Muscle layer of duodenum (tissue), 2 donors: ENCODE measurements around the gene XBP1.
"Not testable (repeated sequence)": the region's sequence is repeated elsewhere in the genome, so short reads cannot be mapped to it uniquely, and the experiment has no call there.

Source experiments
- H3K27ac ChIP-seq: one replicate; pipeline ENCODE4 v1.7.0; 2013; ENCODE audit warnings: mild to moderate bottlenecking, low read length
- H3K27me3 ChIP-seq: one replicate; pipeline ENCODE4 v1.7.0; 2013; ENCODE audit warnings: low read depth, mild to moderate bottlenecking, control low read depth, low read length
- H3K36me3 ChIP-seq, 2 donors: one replicate each; pipeline ENCODE4 v1.7.0; 2013; ENCODE audit warnings: low read length in 2 of 2, control low read depth in 1 of 2, mild to moderate bottlenecking in 1 of 2; ENCODE audit not compliant: insufficient read depth in 2 of 2, control insufficient read depth in 1 of 2
- H3K4me1 ChIP-seq, 2 donors: one replicate each; pipeline ENCODE4 v1.7.0; 2013; ENCODE audit warnings: low read length in 2 of 2, mild to moderate bottlenecking in 2 of 2, control low read depth in 1 of 2, moderate library complexity in 1 of 2; ENCODE audit not compliant: insufficient read depth in 2 of 2, control insufficient read depth in 1 of 2
- H3K4me3 ChIP-seq, 2 donors: one replicate each; pipeline ENCODE4 v1.7.0; 2013; ENCODE audit warnings: low read length in 2 of 2, low read depth in 1 of 2, mild to moderate bottlenecking in 1 of 2
- H3K9me3 ChIP-seq, 2 donors: one replicate each; pipeline ENCODE4 v1.7.0; 2013; ENCODE audit warnings: low read length in 2 of 2, control low read depth in 1 of 2, mild to moderate bottlenecking in 1 of 2; ENCODE audit not compliant: control insufficient read depth in 1 of 2
- donor health status: healthy.

The XBP1 gene

DNA sequence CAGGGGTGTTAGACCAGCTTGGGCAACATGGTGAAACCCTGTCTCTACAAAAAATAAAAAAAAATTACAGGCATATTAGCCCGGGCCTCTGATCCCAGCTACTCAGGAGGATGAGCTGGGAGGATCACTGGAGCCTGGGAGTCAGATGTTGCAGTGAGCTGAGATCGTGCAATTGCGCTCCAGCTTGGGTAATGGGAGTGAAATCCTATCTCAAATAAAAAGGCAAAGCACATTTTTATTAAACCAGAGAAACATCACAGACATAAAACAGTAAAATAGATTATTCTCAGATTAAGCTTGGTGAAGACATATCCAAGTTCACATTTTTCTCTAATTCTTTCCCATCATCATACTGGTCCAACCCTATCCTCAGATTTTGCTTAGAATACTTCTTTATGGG, 30.1 kb upstream of the XBP1 start:
- peaks cover 0 to 4% of the 10 kb centered on the region in 2 donors for H3K4me1 ChIP-seq
- no peaks in the 10 kb centered on the region for H3K9me3 ChIP-seq
- H3K4me3 ChIP-seq, result no peak overlapping the region
- H3K27me3 ChIP-seq, result no peaks in the 10 kb centered on the region
- no peaks in the 10 kb centered on the region for H3K36me3 ChIP-seq
- no peak overlapping the region for H3K27ac ChIP-seq

- Histone ChIP-seq H3K9me3 (no peaks in the 10 kb centered on the region), H3K36me3 (no peaks in the 10 kb centered on the region), H3K4me1 (peaks cover 0 to 4% of the 10 kb centered on the region in 2 donors), H3K4me3 (peak overlapping the region in 1 of 2 donors; percentile 12), H3K27me3 (no peaks in the 10 kb centered on the region), H3K27ac (peak overlapping the region; percentile 10)
Measured at GRCh38 chr22:28829358-28830181, 29.2 kb upstream of the XBP1 start.

GRCh38 chr22:28826921-28827320, 26.6 kb upstream of the XBP1 start:
- H3K4me1 ChIP-seq, result peaks cover 0 to 4% of the 10 kb centered on the region in 2 donors
- H3K27ac ChIP-seq, result no peak overlapping the region
- H3K36me3 ChIP-seq, result no peaks in the 10 kb centered on the region
- H3K9me3 ChIP-seq, result no peaks in the 10 kb centered on the region
- H3K4me3 ChIP-seq, result no peak overlapping the region
- H3K27me3 ChIP-seq, result no peaks in the 10 kb centered on the region

GRCh38 chr22:28826430-28826829, 26.1 kb upstream of the XBP1 start:
- not testable (repeated sequence) for H3K9me3 ChIP-seq, H3K4me1 ChIP-seq, H3K27me3 ChIP-seq, H3K4me3 ChIP-seq, H3K27ac ChIP-seq, H3K36me3 ChIP-seq

- not testable (repeated sequence) for H3K36me3 ChIP-seq, H3K27ac ChIP-seq, H3K4me3 ChIP-seq, H3K27me3 ChIP-seq, H3K9me3 ChIP-seq, H3K4me1 ChIP-seq
Measured at GRCh38 chr22:28824455-28824854, 24.1 kb upstream of the XBP1 start.

DNA sequence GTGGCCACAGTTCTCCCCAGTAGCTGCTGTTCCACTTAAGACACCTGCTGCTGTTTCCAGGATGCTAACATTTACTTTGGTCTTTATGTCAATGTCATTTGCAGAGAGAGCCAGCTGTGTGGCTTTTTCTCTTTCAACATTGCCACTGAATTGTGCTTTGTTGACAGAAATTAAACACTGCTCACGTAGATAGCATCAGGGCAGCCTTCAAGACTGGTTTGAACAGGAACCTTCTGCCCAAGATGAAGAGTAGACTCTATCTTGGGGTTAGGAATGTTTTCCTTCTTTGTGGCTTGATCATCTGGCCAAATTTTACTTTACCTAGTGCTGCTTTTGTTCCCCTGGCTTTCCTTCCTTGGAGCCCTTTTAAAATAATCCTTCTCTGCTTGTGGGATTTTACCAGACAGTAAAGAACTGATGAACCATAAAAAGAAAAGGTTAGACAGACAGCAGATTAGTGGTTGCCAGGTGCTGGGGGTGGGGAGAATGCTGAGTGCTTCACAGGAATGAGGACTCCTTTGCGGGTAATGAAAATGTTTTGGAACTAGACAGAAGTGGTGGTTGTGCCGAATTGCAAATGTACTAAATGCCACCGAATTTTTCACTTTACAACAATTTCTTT, 22.7 kb upstream of the XBP1 start:
- Histone ChIP-seq H3K4me1 (peaks cover 4% of the 10 kb centered on the region in 2 donors), H3K9me3 (no peaks in the 10 kb centered on the region), H3K4me3 (no peak overlapping the region), H3K27ac (peak overlapping the region; percentile 20), H3K36me3 (no peaks in the 10 kb centered on the region), H3K27me3 (no peaks in the 10 kb centered on the region)

DNA sequence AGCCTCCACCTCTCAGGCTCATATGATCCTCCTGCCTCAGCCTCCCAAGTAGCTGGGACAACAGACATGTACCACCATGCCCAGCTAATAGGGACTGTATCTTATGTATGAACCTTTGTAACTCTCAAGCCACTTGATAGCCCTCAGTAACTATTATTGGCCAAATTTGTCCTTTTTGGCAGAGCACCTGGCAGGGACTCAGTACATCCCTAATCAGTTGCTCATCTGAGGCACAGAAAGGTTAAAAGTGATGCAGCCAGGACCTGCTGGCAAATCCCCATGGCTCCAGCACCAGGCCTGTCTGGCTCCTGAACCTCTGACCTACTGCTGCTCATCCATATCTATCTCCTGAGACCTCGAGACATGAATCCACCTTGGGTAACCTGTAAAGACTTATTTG, 21.1 kb upstream of the XBP1 start:
- H3K4me3 ChIP-seq, result no peak overlapping the region
- no peaks in the 10 kb centered on the region for H3K36me3 ChIP-seq
- peak overlapping the region; percentile 27 for H3K27ac ChIP-seq
- H3K9me3 ChIP-seq, result no peaks in the 10 kb centered on the region
- H3K27me3 ChIP-seq, result no peaks in the 10 kb centered on the region
- peaks cover 4% of the 10 kb centered on the region in 2 donors for H3K4me1 ChIP-seq

DNA sequence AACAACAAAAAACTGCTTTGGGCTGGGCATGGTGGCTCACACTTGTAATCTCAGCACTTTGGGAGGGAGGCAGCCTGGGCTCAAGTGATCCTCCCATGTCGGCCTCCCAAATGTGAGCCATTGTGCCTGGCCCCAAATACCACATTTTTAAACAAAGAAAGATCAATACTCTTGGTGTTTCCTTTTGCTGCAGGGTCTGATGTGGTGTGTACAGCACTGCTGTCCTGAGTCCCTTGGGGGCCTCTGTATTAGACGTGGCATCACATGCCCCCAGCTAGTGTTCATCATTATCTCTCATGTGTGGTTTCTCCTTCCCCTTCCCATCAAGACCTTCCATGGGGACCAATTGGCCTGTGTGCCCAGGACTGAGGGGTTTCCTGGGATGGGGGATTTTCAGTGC, 20.5 kb upstream of the XBP1 start:
- Histone ChIP-seq H3K4me1 (peaks cover 4% of the 10 kb centered on the region in 2 donors), H3K27ac (no peak overlapping the region), H3K9me3 (no peaks in the 10 kb centered on the region), H3K4me3 (no peak overlapping the region), H3K27me3 (no peaks in the 10 kb centered on the region), H3K36me3 (no peaks in the 10 kb centered on the region)

- Histone ChIP-seq H3K4me1 (peaks cover 4% of the 10 kb centered on the region in 2 donors), H3K4me3 (no peak overlapping the region), H3K36me3 (no peaks in the 10 kb centered on the region), H3K27ac (peak overlapping the region; percentile 87), H3K27me3 (no peaks in the 10 kb centered on the region), H3K9me3 (no peaks in the 10 kb centered on the region)
Measured at GRCh38 chr22:28819253-28820096, 19.1 kb upstream of the XBP1 start.

DNA sequence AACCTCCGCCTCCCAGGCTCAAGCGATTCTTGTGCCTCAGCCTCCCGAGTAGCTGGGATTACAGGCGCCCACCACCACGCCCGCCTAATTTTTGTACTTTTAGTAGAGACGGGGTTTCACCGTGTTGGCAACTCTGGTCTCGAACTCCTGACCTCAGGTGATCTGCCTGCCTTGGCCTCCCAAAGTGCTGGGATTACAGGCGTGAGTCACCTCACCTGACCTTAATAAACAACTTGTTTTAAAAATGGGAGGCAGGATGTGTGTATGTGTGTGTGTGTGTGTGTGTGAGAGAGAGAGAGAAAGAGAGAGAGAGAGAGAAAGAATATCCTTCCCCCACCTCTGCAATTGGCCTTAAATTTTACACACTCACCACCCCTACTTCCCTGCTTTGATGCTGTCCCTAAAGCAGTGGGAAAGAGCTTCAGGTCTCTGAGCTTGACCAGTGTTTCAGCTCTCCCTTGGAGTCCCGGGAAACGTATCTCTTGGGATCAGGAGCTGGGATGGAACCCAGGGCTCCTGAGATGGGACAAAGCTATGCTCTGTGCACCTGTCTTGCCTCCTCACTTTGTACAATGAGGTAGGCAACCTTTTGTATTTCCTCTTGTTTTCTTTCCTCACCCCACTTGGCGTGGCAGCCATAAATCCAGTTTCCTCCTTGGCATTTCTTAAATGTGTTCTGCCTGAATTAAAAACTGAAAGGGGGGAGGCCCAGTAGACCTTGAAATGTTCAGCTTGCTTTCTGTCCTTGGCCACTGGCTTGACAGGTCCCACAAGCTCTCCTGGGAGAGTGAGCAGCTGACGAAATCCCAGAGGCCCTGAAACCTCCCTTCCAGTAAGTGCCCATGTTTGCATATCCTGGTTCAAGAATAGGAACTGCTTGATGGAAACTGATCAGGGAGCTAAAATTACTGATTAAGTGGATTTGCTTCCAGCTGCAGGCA, 17.8 kb upstream of the XBP1 start:
- Histone ChIP-seq H3K27me3 (no peaks in the 10 kb centered on the region), H3K4me3 (no peak overlapping the region), H3K9me3 (no peaks in the 10 kb centered on the region), H3K36me3 (no peaks in the 10 kb centered on the region), H3K4me1 (peaks cover 4% of the 10 kb centered on the region in 2 donors), H3K27ac (peak overlapping the region; percentile 87)
